ENCODE measurements around the gene FAF1.

The FAF1 gene

GRCh38 chr1:50646526-50646925 lies 313.5 kb downstream of the FAF1 start:
- Histone ChIP-seq H2AFZ (ENCODE audit: insufficient read depth, low read length, poor library complexity) (no peak overlapping the region), H3K4me1 (ENCODE audit: control insufficient read depth in 1 of 2, insufficient read depth in 2 of 2, low read length in 2 of 2) (peaks cover 0 to 2% of the 10 kb centered on the region in 2 experiments), H3K18ac (ENCODE audit: low read length) (no peak overlapping the region), H4K8ac (ENCODE audit: low read depth, low read length) (no peak overlapping the region), H3K14ac (ENCODE audit: low read length) (no peak overlapping the region), H2BK120ac (ENCODE audit: insufficient read depth, low read length, poor library complexity) (no peak overlapping the region), H3K79me2 (ENCODE audit: control insufficient read depth, insufficient read depth, low read length, poor library complexity) (no peaks in the 10 kb centered on the region), H3K9me3 (ENCODE audit: insufficient read depth, low read depth, low read length) (no peaks in the 10 kb centered on the region), H2AK5ac (ENCODE audit: low read length) (no peak overlapping the region), H3K4me2 (ENCODE audit: low read length) (no peak overlapping the region), H4K91ac (ENCODE audit: low read depth, low read length) (no peak overlapping the region), H3K79me1 (ENCODE audit: low read length) (no peaks in the 10 kb centered on the region), H3K4me3 (ENCODE audit: low read depth, low read length) (no peak overlapping the region), H2BK5ac (ENCODE audit: low read depth, low read length, poor library complexity) (no peak overlapping the region), H2BK12ac (ENCODE audit: low read length) (no peak overlapping the region), H3K27ac (ENCODE audit: low read depth, low read length) (no peak overlapping the region), H3K27me3 (ENCODE audit: insufficient read depth, low read length) (no peaks in the 10 kb centered on the region), H3K36me3 (ENCODE audit: control insufficient read depth in 1 of 2, insufficient read depth in 2 of 2, low read length in 2 of 2) (no peaks in the 10 kb centered on the region), H3K9ac (ENCODE audit: low read length) (no peak overlapping the region), H3K4ac (ENCODE audit: low read depth, low read length) (no peak overlapping the region), H4K12ac (ENCODE audit: low read depth, low read length) (no peak overlapping the region), H3K23ac (ENCODE audit: low read length) (no peak overlapping the region)
- WGBS (ENCODE audit: extremely low coverage, insufficient coverage, insufficient read length), result no CpG with 5 or more reads among the region's 2 CpGs
- no peak for DNase-seq

- no peak overlapping the region for H2BK5ac ChIP-seq (ENCODE audit: low read depth, low read length, poor library complexity)
- H3K36me3 ChIP-seq (ENCODE audit: control insufficient read depth in 1 of 2, insufficient read depth in 2 of 2, low read length in 2 of 2), result no peaks in the 10 kb centered on the region
- H2AK5ac ChIP-seq (ENCODE audit: low read length), result no peak overlapping the region
- H3K4me1 ChIP-seq (ENCODE audit: control insufficient read depth in 1 of 2, insufficient read depth in 2 of 2, low read length in 2 of 2), result peaks cover 0 to 2% of the 10 kb centered on the region in 2 experiments
- H4K91ac ChIP-seq (ENCODE audit: low read depth, low read length), result no peak overlapping the region
- H3K9me3 ChIP-seq (ENCODE audit: insufficient read depth, low read depth, low read length), result no peaks in the 10 kb centered on the region
- no peak overlapping the region for H2BK120ac ChIP-seq (ENCODE audit: insufficient read depth, low read length, poor library complexity)
- no peak overlapping the region for H4K8ac ChIP-seq (ENCODE audit: low read depth, low read length)
- no peak overlapping the region for H3K14ac ChIP-seq (ENCODE audit: low read length)
- H3K18ac ChIP-seq (ENCODE audit: low read length), result no peak overlapping the region
- no peaks in the 10 kb centered on the region for H3K27me3 ChIP-seq (ENCODE audit: insufficient read depth, low read length)
- no peak overlapping the region for H3K4me3 ChIP-seq (ENCODE audit: low read depth, low read length)
- H3K9ac ChIP-seq (ENCODE audit: low read length), result no peak overlapping the region
- no peak overlapping the region for H3K27ac ChIP-seq (ENCODE audit: low read depth, low read length)
- DNase-seq, result no peak
- no CpG with 5 or more reads among the region's 1 CpG for whole genome bisulfite sequencing (ENCODE audit: extremely low coverage, insufficient coverage, insufficient read length)
- no peak overlapping the region for H2AFZ ChIP-seq (ENCODE audit: insufficient read depth, low read length, poor library complexity)
- H3K23ac ChIP-seq (ENCODE audit: low read length), result no peak overlapping the region
- no peak overlapping the region for H3K4me2 ChIP-seq (ENCODE audit: low read length)
- H3K79me2 ChIP-seq (ENCODE audit: control insufficient read depth, insufficient read depth, low read length, poor library complexity), result no peaks in the 10 kb centered on the region
- no peaks in the 10 kb centered on the region for H3K79me1 ChIP-seq (ENCODE audit: low read length)
- H2BK12ac ChIP-seq (ENCODE audit: low read length), result no peak overlapping the region
- no peak overlapping the region for H3K4ac ChIP-seq (ENCODE audit: low read depth, low read length)
- H4K12ac ChIP-seq (ENCODE audit: low read depth, low read length), result no peak overlapping the region
These were observed 314.9 kb downstream of the FAF1 start for GRCh38 chr1:50645139-50645538.

- Histone ChIP-seq H3K4me3 (ENCODE audit: low read depth, low read length) (no peak overlapping the region), H3K79me1 (ENCODE audit: low read length) (no peaks in the 10 kb centered on the region), H4K8ac (ENCODE audit: low read depth, low read length) (no peak overlapping the region), H2BK12ac (ENCODE audit: low read length) (no peak overlapping the region), H2AK5ac (ENCODE audit: low read length) (no peak overlapping the region), H2BK120ac (ENCODE audit: insufficient read depth, low read length, poor library complexity) (no peak overlapping the region), H3K4ac (ENCODE audit: low read depth, low read length) (no peak overlapping the region), H3K36me3 (ENCODE audit: control insufficient read depth in 1 of 2, insufficient read depth in 2 of 2, low read length in 2 of 2) (no peaks in the 10 kb centered on the region), H4K91ac (ENCODE audit: low read depth, low read length) (no peak overlapping the region), H3K9ac (ENCODE audit: low read length) (no peak overlapping the region), H3K23ac (ENCODE audit: low read length) (no peak overlapping the region), H3K4me1 (ENCODE audit: control insufficient read depth in 1 of 2, insufficient read depth in 2 of 2, low read length in 2 of 2) (peaks cover 0 to 2% of the 10 kb centered on the region in 2 experiments), H3K79me2 (ENCODE audit: control insufficient read depth, insufficient read depth, low read length, poor library complexity) (no peaks in the 10 kb centered on the region), H3K27me3 (ENCODE audit: insufficient read depth, low read length) (no peaks in the 10 kb centered on the region), H4K12ac (ENCODE audit: low read depth, low read length) (no peak overlapping the region), H3K14ac (ENCODE audit: low read length) (no peak overlapping the region), H3K27ac (ENCODE audit: low read depth, low read length) (no peak overlapping the region), H2AFZ (ENCODE audit: insufficient read depth, low read length, poor library complexity) (no peak overlapping the region), H3K9me3 (ENCODE audit: insufficient read depth, low read depth, low read length) (no peaks in the 10 kb centered on the region), H2BK5ac (ENCODE audit: low read depth, low read length, poor library complexity) (no peak overlapping the region), H3K18ac (ENCODE audit: low read length) (no peak overlapping the region), H3K4me2 (ENCODE audit: low read length) (no peak overlapping the region)
- DNase-seq, result peak in 1 of 2 donors; percentile 23
- WGBS (ENCODE audit: extremely low coverage, insufficient coverage, insufficient read length), result no CpG with 5 or more reads among the region's 2 CpGs
These were observed 315.5 kb downstream of the FAF1 start for GRCh38 chr1:50644447-50645105.

- H3K4ac ChIP-seq (ENCODE audit: low read depth, low read length), result no peak overlapping the region
- no peak for DNase-seq
- H3K14ac ChIP-seq (ENCODE audit: low read length), result no peak overlapping the region
- no peak overlapping the region for H3K18ac ChIP-seq (ENCODE audit: low read length)
- H2BK12ac ChIP-seq (ENCODE audit: low read length), result no peak overlapping the region
- no peak overlapping the region for H2BK120ac ChIP-seq (ENCODE audit: insufficient read depth, low read length, poor library complexity)
- no CpG with 5 or more reads among the region's 1 CpG for WGBS (ENCODE audit: extremely low coverage, insufficient coverage, insufficient read length)
- H3K27me3 ChIP-seq (ENCODE audit: insufficient read depth, low read length), result no peaks in the 10 kb centered on the region
- H3K9me3 ChIP-seq (ENCODE audit: insufficient read depth, low read depth, low read length), result no peaks in the 10 kb centered on the region
- no peak overlapping the region for H3K27ac ChIP-seq (ENCODE audit: low read depth, low read length)
- H4K8ac ChIP-seq (ENCODE audit: low read depth, low read length), result no peak overlapping the region
- H3K36me3 ChIP-seq (ENCODE audit: control insufficient read depth in 1 of 2, insufficient read depth in 2 of 2, low read length in 2 of 2), result no peaks in the 10 kb centered on the region
- no peaks in the 10 kb centered on the region for H3K4me1 ChIP-seq (ENCODE audit: control insufficient read depth in 1 of 2, insufficient read depth in 2 of 2, low read length in 2 of 2)
- no peak overlapping the region for H2AK5ac ChIP-seq (ENCODE audit: low read length)
- no peak overlapping the region for H2AFZ ChIP-seq (ENCODE audit: insufficient read depth, low read length, poor library complexity)
- H3K79me1 ChIP-seq (ENCODE audit: low read length), result no peaks in the 10 kb centered on the region
- no peak overlapping the region for H3K23ac ChIP-seq (ENCODE audit: low read length)
- H3K4me3 ChIP-seq (ENCODE audit: low read depth, low read length), result no peak overlapping the region
- no peak overlapping the region for H3K4me2 ChIP-seq (ENCODE audit: low read length)
- no peak overlapping the region for H4K12ac ChIP-seq (ENCODE audit: low read depth, low read length)
- no peak overlapping the region for H3K9ac ChIP-seq (ENCODE audit: low read length)
- H2BK5ac ChIP-seq (ENCODE audit: low read depth, low read length, poor library complexity), result no peak overlapping the region
- H4K91ac ChIP-seq (ENCODE audit: low read depth, low read length), result no peak overlapping the region
- no peaks in the 10 kb centered on the region for H3K79me2 ChIP-seq (ENCODE audit: control insufficient read depth, insufficient read depth, low read length, poor library complexity)
These were observed 322.6 kb downstream of the FAF1 start for GRCh38 chr1:50637460-50637859.
